Measurements from ENCODE around the gene STK32B. TPM values are rescaled to one million over a fixed set of nuclear protein-coding genes. Genes with fewer than 3 reads are reported as not detected.
"Not testable (repeated sequence)": the region's sequence is repeated elsewhere in the genome, so short reads cannot be mapped to it uniquely, and the experiment has no call there.

The STK32B gene
- polyA plus RNA-seq, 2 of the 4 experiments (the other 2 are of a cell fraction), result 7.6 to 12.1 TPM

DNA sequence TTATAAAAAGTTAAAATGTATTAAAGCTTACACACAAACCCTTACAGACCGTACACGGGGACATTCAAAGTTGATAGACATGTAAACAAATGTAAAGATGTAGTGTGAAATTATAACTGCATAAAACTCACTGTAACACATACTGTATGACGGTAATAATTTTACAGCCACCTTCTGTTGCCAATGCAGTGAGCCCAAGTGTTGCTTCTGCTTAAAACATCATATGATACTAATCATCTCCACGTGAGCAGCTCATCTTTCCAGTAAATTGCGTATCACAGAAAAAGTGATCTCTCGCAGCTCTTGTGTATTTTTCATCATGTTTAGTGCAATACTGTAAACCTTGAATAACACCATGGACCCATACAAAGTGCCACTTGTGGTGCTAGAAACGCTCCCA, 233.2 kb downstream of the STK32B start:
- DNase-seq (ENCODE audit: low read depth in 1 of 2, low spot score in 1 of 2) (no peak), FAIRE-seq (no peak), ATAC-seq (no peak)
- no peak overlapping the region for H3K4me3 ChIP-seq
- CTCF ChIA-PET, result no interaction called here
- POLR2A ChIA-PET, result no interaction called here
- no peaks in the 10 kb centered on the region for H3K9me3 ChIP-seq
- WGBS (ENCODE audit: missing lambda C conversion rate), result 82% methylated on average over 7 of the region's 7 CpGs
- no peaks in the 10 kb centered on the region for H3K4me1 ChIP-seq
- TF ChIP-seq MAFK (IDR thresholded peaks at IDR 0.05; ENCODE audit: partially characterized antibody) (no peak), FOSB (CRISPR knock-in tag; IDR thresholded peaks at IDR 0.05) (no peak), HEYL (CRISPR knock-in tag; IDR thresholded peaks at IDR 0.05) (no peak), TFCP2L1 (CRISPR knock-in tag; IDR thresholded peaks at IDR 0.05) (no peak), RCOR1 (IDR thresholded peaks at IDR 0.05; ENCODE audit: low read depth, low read length) (no peak), FOSL2 (IDR thresholded peaks at IDR 0.05) (no peak), FOSL2 (CRISPR knock-in tag; IDR thresholded peaks at IDR 0.05) (no peak), JUNB (IDR thresholded peaks at IDR 0.05) (no peak), EP300 (IDR thresholded peaks at IDR 0.05) (no peak), PHF8 (IDR thresholded peaks at IDR 0.05; ENCODE audit: borderline replicate concordance, low read depth) (no peak), EHF (CRISPR knock-in tag; IDR thresholded peaks at IDR 0.05) (no peak), BHLHE40 (IDR thresholded peaks at IDR 0.05; ENCODE audit: low read depth, low read length) (no peak)
- TF ChIP-seq, protein P1, sequence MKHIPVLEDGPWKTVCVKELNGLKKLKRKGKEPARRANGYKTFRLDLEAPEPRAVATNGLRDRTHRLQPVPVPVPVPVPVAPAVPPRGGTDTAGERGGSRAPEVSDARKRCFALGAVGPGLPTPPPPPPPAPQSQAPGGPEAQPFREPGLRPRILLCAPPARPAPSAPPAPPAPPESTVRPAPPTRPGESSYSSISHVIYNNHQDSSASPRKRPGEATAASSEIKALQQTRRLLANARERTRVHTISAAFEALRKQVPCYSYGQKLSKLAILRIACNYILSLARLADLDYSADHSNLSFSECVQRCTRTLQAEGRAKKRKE (CRISPR knock-in tag; IDR thresholded peaks at IDR 0.05; ENCODE audit: low read depth), result no peak
- H3K4me2 ChIP-seq, result no peak overlapping the region
- H3K27ac ChIP-seq, result no peak overlapping the region

DNA sequence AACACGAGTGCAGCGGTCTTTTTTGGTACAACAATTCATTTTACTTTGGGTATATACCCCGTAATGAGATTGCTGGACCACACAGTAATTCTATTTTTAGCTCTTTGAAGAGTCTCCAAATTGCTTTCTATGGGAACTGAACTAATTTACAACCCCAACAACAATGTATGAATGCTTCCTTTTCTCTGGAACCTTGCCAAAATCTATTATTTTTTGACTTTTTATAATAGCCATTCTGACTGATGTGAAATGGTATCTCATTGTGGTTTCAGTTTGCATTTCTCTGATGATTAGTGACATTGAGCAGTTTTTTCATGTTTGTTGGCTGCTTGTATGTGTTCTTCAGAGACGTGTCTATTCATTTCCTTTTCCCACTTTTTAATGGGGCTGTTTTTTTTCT, 240.8 kb downstream of the STK32B start:
- Histone ChIP-seq H3K27ac (no peak overlapping the region), H3K4me3 (no peak overlapping the region), H3K9me3 (no peaks in the 10 kb centered on the region), H3K4me1 (no peaks in the 10 kb centered on the region), H3K4me2 (no peak overlapping the region)
- ChIA-PET POLR2A (no interaction called here), CTCF (no interaction called here)
- no peak for DNase-seq (ENCODE audit: low read depth in 1 of 2, low spot score in 1 of 2)
- ATAC-seq, result no peak
- TF ChIP-seq PHF8 (IDR thresholded peaks at IDR 0.05; ENCODE audit: borderline replicate concordance, low read depth) (no peak), JUNB (IDR thresholded peaks at IDR 0.05) (no peak), EHF (CRISPR knock-in tag; IDR thresholded peaks at IDR 0.05) (no peak), RFX5 (IDR thresholded peaks at IDR 0.05) (no peak), SMC3 (IDR thresholded peaks at IDR 0.05) (no peak), NPAS2 (CRISPR knock-in tag; IDR thresholded peaks at IDR 0.05; ENCODE audit: borderline replicate concordance) (no peak), CBX8 (IDR thresholded peaks at IDR 0.05) (no peak)
- no peak for FAIRE-seq
- WGBS (ENCODE audit: missing lambda C conversion rate), result 92% methylated on average over 4 of the region's 4 CpGs

DNA sequence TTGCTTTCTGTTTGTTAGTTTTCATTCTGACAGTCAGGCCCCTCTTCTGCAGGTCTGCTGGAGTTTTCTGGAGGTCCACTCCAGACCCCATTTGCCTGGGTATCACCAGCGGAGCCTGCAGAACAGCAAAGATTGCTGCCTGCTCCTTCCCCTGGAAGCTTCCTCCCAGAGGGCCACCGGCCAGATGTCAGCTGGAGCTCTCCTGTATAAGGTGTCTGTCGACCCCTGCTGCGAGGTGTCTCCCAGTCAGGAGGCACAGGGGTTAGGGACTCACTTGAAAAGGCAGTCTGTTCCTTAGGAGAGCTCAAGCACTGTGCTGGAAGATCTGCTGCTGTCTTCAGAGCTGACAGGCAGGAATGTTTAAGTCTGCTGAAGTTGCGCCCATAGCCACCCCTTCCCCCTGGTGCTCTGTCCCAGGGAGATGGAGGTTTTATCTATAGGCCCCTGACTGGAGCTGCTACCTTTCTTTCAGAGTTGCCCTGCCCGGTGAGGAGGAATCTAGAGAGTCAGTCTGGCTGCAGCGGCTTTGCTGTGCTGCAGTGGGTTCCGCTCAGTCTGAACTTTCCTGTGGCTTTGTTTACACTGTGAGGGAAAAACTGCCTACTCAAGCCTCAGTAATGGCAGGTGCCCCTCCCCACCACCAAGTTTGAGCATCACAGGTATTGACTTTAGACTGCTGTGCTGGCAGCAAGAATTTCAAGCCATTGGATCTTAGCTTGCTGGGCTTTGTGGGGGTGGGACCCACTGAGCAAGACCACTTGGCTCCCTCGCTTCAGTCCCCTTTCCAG, 246.9 kb downstream of the STK32B start:
- H3K4me3 ChIP-seq; POLR2A ChIA-PET; FAIRE-seq; DNase-seq (ENCODE audit: low read depth in 1 of 2, low spot score in 1 of 2); H3K4me2 ChIP-seq; H3K9me3 ChIP-seq; H3K4me1 ChIP-seq; ATAC-seq; H3K27ac ChIP-seq: not testable (repeated sequence)
- WGBS (ENCODE audit: missing lambda C conversion rate), result 93% methylated on average over 5 of the region's 9 CpGs
- CTCF ChIA-PET, result interaction anchor here (0.6 kb wide), 1 partner anchor 16 kb away, joined by 3 read pairs; no protein-coding TSS in a partner anchor

DNA sequence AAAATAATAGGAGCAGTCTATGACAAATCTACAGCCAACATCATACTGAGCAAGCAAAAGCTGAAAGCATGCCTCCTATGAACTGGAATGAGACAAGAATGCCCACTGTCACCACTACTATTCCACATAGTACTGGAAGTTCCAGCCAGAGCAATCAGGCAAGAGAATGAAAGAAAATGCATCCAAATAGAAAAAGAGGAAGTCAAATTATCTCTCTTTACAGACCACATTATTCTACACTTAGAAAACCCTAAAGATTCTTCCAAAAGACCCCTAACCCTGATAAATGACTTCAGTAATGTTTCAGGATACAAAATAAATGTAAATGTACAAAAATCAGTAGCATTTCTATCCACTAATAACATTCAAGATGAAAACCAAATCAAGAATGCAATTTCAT, 249.0 kb downstream of the STK32B start:
- H3K9me3 ChIP-seq, result no peaks in the 10 kb centered on the region
- ChIA-PET CTCF (no interaction called here), POLR2A (no interaction called here)
- H3K27ac ChIP-seq, result no peak overlapping the region
- FAIRE-seq (no peak), ATAC-seq (no peak), DNase-seq (ENCODE audit: low read depth in 1 of 2, low spot score in 1 of 2) (no peak)
- no peak overlapping the region for H3K4me3 ChIP-seq
- H3K4me1 ChIP-seq, result no peaks in the 10 kb centered on the region
- no peak overlapping the region for H3K4me2 ChIP-seq
- no peak for TF ChIP-seq RAD21 (conservative IDR thresholded peaks at IDR 0.05 in 1 of 2, IDR thresholded peaks at IDR 0.05 in 1 of 2)
- TF ChIP-seq CHD4 (IDR thresholded peaks at IDR 0.05; ENCODE audit: borderline replicate concordance), result no peak
- TF ChIP-seq CBX2 (IDR thresholded peaks at IDR 0.05; ENCODE audit: borderline replicate concordance, low read depth), result no peak
- TF ChIP-seq NFE2L2 (conservative IDR thresholded peaks at IDR 0.05; ENCODE audit: low read length), result no peak
- no peak for TF ChIP-seq RARB (CRISPR knock-in tag; IDR thresholded peaks at IDR 0.05)
- TF ChIP-seq, protein P2, sequence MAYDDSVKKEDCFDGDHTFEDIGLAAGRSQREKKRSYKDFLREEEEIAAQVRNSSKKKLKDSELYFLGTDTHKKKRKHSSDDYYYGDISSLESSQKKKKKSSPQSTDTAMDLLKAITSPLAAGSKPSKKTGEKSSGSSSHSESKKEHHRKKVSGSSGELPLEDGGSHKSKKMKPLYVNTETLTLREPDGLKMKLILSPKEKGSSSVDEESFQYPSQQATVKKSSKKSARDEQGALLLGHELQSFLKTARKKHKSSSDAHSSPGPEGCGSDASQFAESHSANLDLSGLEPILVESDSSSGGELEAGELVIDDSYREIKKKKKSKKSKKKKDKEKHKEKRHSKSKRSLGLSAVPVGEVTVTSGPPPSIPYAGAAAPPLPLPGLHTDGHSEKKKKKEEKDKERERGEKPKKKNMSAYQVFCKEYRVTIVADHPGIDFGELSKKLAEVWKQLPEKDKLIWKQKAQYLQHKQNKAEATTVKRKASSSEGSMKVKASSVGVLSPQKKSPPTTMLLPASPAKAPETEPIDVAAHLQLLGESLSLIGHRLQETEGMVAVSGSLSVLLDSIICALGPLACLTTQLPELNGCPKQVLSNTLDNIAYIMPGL (CRISPR knock-in tag; IDR thresholded peaks at IDR 0.05; ENCODE audit: borderline replicate concordance), result no peak
- TF ChIP-seq, protein P3, sequence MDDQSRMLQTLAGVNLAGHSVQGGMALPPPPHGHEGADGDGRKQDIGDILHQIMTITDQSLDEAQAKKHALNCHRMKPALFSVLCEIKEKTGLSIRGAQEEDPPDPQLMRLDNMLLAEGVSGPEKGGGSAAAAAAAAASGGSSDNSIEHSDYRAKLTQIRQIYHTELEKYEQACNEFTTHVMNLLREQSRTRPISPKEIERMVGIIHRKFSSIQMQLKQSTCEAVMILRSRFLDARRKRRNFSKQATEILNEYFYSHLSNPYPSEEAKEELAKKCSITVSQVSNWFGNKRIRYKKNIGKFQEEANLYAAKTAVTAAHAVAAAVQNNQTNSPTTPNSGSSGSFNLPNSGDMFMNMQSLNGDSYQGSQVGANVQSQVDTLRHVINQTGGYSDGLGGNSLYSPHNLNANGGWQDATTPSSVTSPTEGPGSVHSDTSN (IDR thresholded peaks at IDR 0.05), result no peak
- TF ChIP-seq CHD2 (IDR thresholded peaks at IDR 0.05; ENCODE audit: low read length, partially characterized antibody), result no peak
- TF ChIP-seq MAZ (IDR thresholded peaks at IDR 0.05; ENCODE audit: borderline replicate concordance, low read depth, low read length), result no peak
- no peak for TF ChIP-seq RCOR1 (IDR thresholded peaks at IDR 0.05; ENCODE audit: low read depth, low read length)
- TF ChIP-seq HOXA7 (CRISPR knock-in tag; IDR thresholded peaks at IDR 0.05), result no peak
- TF ChIP-seq ZSCAN20 (CRISPR knock-in tag; IDR thresholded peaks at IDR 0.05), result no peak
- no peak for TF ChIP-seq PHF8 (IDR thresholded peaks at IDR 0.05; ENCODE audit: borderline replicate concordance, low read depth)
- no peak for TF ChIP-seq HOXB13 (CRISPR knock-in tag; IDR thresholded peaks at IDR 0.05; ENCODE audit: low read depth)
- no peak for TF ChIP-seq EP300 (IDR thresholded peaks at IDR 0.05)

Measured in A549 (cell line).